ENCODE measurements around the gene PPP1R27. TPM values are rescaled to one million over a fixed set of nuclear protein-coding genes. Genes with fewer than 3 reads are reported as not detected.

PPP1R27 gene
- total and polyA plus RNA-seq, 9 of the 15 experiments (the other 6 are each of a cell fraction or from before 2014, with no cell fraction given), result 0.29 to 6.9 (median 1.5) TPM; not detected in 2

DNA sequence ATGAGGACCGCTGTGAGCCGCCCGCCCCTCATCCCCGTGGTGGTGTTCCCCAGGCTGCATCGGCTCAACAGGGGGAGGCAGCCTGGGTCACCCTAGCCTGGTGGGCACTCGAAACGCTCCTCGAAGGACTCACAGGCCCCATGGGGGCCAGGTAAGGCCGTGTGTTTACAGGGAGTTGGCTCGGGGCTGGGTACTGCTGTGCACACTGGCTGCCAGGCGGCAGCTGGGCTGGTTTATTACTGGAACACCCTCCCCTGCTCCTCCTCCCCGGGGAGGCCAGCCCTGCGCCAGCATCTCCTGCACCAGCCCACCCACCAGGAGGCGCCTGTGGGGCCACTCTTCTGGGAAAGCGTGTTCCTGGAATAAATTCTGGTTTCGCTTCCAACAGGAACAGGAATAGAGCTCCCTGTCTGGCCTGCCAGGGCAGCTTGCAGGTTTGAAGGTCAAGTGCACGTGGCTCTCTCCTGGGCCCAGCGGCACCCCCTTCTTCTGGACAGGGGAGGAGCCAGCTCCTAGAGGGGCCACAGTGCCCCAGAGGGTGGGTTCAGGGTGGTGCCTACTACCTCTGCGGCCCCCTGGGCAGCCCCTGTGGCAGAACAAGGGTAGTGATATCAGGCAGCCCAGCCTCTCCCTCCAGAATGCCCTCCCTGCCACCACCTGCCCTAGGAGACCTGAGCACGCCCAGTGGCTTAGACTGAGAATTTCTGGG lies 13.1 kb downstream of the PPP1R27 start (continued):
- TF ChIP-seq PBX2 (CRISPR knock-in tag; IDR thresholded peaks at IDR 0.05; ENCODE audit: low read depth), result no peak
- TF ChIP-seq PBX2 (tag; conservative IDR thresholded peaks at IDR 0.05; ENCODE audit: low read depth), result no peak
- TF ChIP-seq GATA2 (CRISPR knock-in tag; IDR thresholded peaks at IDR 0.05), result no peak
- no peak for TF ChIP-seq HMG20A (CRISPR knock-in tag; conservative IDR thresholded peaks at IDR 0.05)
- peak; percentile 34; the same call in 1 of the 2 replicates for TF ChIP-seq TCF3 (CRISPR knock-in tag; IDR thresholded peaks at IDR 0.05)
- TF ChIP-seq MGA (IDR thresholded peaks at IDR 0.05), result peak; percentile 97
- TF ChIP-seq SRF (CRISPR knock-in tag; IDR thresholded peaks at IDR 0.05), result peak in 1 of 2 experiments; percentile 39; a peak in 1 of 4 replicates
- TF ChIP-seq HCFC1 (IDR thresholded peaks at IDR 0.05; ENCODE audit: low read depth, low read length), result peak; percentile 38; the same call in 1 of the 2 replicates
- no peak for TF ChIP-seq BRF2 (IDR thresholded peaks at IDR 0.05; ENCODE audit: borderline replicate concordance, insufficient read depth, insufficient read length)
- peak; percentile 23 to 43; a peak in 1 of 4 replicates for TF ChIP-seq FOXK2 (conservative IDR thresholded peaks at IDR 0.05 in 1 of 2, IDR thresholded peaks at IDR 0.05 in 1 of 2; ENCODE audit: low read depth in 2 of 2)
